GM19239 (cell line): Measurements from ENCODE around the gene IFIT1.
"Not testable (repeated sequence)": the region's sequence is repeated elsewhere in the genome, so short reads cannot be mapped to it uniquely, and the experiment has no call there.

Experiments
- DNase-seq: peaks from one replicate; pipeline ENCODE4 v3.0.0; 2011; ENCODE audit warnings: low spot score; ENCODE audit not compliant: insufficient read length
- FAIRE-seq: peaks from 2 replicates; lab custom pipeline; 2011; peaks lifted over from hg19 to GRCh38; lab: Jason Lieb, UNC

IFIT1 gene

GRCh38 chr10:89426230-89426868, 33.9 kb downstream of the IFIT1 start:
- DNase-seq: peak; percentile 18
- FAIRE-seq: peak; percentile 91

- DNase-seq (no peak), FAIRE-seq (no peak)
Measured at GRCh38 chr10:89427629-89428028, 35.2 kb downstream of the IFIT1 start.

DNA sequence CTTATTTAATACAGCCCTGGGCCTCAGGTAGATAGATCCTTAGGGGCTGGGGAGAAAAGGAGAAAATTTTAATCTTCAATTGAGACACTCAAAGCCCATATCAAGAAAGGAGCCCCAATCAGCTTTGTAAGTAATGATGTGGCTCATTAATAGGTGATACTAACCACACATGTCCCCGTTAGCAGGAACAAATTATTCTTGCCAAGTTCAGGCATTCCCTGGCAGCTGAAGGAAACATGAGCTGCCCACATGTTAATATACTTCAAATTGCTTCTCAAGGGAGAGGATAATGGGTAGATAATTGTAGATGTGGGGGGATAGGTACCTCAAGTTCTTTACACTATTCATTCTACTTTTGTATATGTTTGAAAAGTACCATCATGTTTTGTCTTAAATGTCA, 36.5 kb downstream of the IFIT1 start:
- FAIRE-seq (no peak), DNase-seq (no peak)

DNA sequence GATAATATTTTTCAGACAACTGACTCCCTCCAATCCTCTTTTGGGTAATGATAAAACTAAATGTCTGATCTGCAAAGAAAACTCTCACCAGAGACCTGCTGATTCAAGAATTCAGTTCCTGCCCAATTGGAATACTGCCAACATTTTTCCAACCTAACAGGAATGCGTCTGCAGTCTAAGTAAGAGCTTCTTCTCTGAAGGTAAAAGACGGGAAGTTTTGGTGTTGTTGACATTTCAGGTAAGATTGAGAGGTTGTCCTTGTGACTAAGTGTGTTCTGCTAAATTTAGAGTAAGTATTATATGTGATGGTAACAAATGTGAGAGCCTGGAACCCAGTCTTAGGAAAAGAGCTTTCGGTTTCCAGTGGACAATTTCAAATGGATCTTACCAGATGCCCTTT, 39.6 kb downstream of the IFIT1 start:
- peak; percentile 47 for FAIRE-seq

DNA sequence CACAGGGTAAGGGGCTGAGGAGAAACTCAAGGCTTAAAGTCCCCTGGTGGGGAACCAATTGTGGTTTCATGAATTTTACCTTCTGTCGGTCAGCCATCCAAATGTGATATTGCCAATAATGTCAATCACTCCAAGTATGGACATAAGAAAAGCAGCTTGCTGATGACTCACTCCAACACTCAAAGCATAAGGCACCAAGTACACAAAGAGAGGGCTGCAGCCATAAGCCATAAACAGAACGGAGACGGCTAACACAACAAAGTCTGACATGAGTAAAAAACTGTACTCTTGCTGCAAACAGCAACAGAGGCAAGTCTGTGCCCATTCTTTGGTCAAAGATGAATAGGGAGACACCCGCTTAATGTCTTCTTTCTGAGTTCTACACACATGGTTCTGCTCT, 46.1 kb downstream of the IFIT1 start:
- FAIRE-seq (no peak), DNase-seq (no peak)

More for the DNA sequence above, 39.6 kb downstream of the IFIT1 start:
- no peak for DNase-seq

DNA sequence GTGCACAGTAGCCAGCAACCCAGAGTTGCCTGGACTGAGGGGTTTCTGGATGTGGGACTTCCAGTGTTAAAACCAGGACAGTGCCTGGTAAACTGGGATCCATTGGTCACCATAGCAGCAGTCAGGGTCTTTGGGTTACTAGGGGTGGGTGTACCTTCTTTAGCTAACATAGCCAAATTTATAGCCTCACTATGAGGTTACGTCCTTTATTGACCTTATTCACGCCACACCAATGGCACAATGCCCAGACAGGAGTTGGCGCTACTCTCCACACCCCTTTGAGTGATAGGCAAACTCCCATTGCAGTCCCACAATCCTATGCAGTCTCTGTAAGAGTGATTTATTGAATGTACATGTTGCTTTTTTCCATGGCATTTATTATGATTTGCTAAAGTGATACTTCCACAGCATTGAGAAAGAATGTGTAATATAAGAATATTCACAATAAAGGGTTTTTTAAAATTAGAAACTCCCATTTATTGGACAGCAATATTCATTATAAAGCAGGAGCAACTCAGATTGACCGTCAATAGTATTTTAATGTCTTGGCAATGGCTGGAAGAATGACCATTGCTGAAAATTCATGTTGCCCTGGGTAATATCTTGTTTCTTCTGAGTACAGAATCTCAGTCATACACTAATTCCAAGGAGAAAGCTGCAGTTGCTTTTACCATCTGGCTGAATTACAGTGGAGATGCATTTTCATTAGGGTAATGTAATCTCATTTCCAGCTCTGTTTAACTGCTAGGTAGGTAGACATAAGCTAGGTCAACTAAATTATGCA, 48.0 kb downstream of the IFIT1 start:
- no peak for FAIRE-seq
- DNase-seq: no peak

- FAIRE-seq: no peak
- DNase-seq: no peak
Measured at GRCh38 chr10:89442289-89442688, 49.9 kb downstream of the IFIT1 start.

DNA sequence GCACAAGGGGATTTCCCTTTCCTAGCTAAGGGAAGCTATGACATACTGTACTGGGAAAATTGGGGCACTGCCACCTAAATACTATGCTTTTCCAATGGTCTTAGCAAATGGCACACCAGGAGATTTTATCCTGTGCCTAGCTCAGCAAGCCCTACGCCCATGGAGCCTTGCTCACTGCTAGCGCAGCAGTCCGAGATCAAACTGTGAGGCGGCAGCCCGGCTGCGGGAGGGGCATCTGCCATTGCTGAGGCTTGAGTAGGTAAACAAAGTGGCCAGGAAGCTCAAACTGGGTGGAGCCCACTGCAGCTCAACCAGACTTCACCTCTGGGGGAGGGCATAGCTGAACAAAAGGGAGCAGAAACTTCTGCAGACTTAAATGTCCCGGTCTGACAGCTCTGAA, 52.4 kb downstream of the IFIT1 start:
- not testable (repeated sequence) for FAIRE-seq, DNase-seq

DNA sequence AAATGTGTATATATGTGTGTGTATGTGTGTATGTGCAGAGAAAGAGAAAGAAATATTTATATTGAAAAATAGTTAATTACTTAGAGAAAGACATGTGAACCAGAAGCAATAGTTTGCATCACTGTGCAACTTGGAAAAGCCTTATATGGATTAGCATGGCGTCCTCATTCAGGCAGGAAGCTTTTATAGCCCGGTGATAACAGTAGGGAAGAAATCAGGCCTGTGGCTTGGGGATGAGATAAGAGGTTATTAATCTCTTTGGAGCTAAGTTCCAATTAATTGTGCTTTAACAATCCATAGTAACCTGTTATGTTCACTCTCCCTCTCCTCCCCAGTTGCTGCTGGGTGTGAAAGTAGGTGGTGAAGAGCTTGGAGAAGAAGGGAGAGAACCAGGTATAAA, 58.5 kb downstream of the IFIT1 start:
- no peak for DNase-seq
- no peak for FAIRE-seq

DNA sequence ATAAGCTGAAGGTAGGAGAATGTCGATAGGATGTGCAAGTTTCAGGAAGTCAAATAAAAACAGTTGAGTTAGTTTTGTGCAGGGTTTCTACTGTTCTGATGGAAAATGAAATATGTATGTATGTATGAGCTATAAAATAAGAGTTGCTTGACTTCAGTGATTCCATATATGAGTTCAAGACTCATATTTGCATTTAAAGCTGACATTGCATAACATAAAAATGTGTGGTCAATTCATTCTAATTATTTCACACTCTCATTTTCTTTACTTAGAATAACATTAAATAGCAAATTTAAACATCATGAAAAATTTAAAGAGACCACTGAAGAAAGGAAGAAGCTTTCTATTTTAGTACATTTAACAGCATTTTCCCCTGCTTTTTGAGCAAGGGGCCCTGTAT, 59.8 kb downstream of the IFIT1 start:
- no peak for FAIRE-seq
- DNase-seq: no peak

DNA sequence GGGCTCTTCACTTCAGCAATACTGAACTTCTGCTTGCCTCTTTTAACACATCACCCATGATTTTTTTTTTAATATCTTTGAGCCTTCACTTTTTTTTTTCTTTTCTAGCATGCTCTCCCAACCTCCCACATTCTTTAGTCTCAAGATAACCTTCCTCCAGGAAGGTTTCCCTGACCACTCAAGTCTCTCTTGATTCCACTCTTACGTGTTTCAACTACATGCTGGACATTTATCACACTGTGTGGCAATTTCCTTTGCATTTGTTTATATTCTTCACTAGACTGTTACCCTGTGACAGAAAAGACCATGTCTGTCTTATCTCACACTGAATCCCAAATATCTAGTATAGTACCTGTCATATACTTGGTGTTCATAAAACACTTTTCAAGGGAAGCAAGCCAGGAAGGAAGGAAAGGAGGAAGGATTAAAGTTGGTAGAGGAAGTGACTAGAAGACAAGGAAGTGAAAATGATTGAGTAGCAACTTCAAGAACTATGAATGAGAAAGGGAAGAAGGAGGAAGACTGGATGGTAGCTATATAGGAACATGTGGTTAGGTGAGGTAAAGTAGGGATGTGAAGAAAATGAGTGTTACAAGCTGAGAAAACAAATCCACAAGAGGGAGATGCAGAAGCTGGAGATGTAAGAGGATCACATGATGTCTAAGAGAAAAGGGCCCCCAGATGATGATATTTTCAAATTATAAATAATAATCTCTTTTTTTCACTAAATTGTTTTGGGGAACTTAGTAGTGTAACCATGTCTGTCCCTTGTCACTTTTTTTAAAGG, 62.3 kb downstream of the IFIT1 start:
- DNase-seq: no peak
- no peak for FAIRE-seq
